Neutrophil (primary cell): ENCODE results near the gene HSF4.
A peak's percentile ranks its signal among the peaks of the same experiment; 100 is the strongest.

Source experiments
- H3K27ac ChIP-seq: fragments of 200-600 bp; sonication (generic); 2 replicates; pipeline ENCODE4 v1.5.1; 2016; ENCODE audit warnings: mild to moderate bottlenecking, moderate library complexity
- H3K27me3 ChIP-seq: fragments of 200-600 bp; sonication (generic); 2 replicates; pipeline ENCODE4 v1.6.0; 2016; ENCODE audit warnings: mild to moderate bottlenecking
- H3K36me3 ChIP-seq: fragments of 200-600 bp; sonication (generic); 2 replicates; pipeline ENCODE4 v1.5.1; 2017
- H3K4me1 ChIP-seq, 2 experiments: fragments of 200-600 bp in 1 of 2; sonication (generic) in 1 of 2; 1 replicate in 1 of 2; 2 replicates in 1 of 2; pipeline versions ENCODE4 v1.5.1 to v1.6.1; 2013 to 2016; ENCODE audit warnings: low read depth in 1 of 2, low read length in 1 of 2, mild to moderate bottlenecking in 1 of 2, moderate library complexity in 1 of 2; ENCODE audit not compliant: control insufficient read depth in 1 of 2, insufficient read depth in 1 of 2
- H3K4me3 ChIP-seq, 2 experiments: fragments of 200-600 bp in 1 of 2; sonication (generic) in 1 of 2; 1 replicate in 1 of 2; 2 replicates in 1 of 2; pipeline ENCODE4 v1.5.1; 2013 to 2016; ENCODE audit warnings: low read depth in 1 of 2, low read length in 1 of 2, mild to moderate bottlenecking in 1 of 2, moderate library complexity in 1 of 2
- H3K9me3 ChIP-seq: fragments of 200-600 bp; sonication (generic); 2 replicates; pipeline ENCODE4 v1.5.1; 2016
- TF ChIP-seq, protein P1 (sequence below): fragments of 200-600 bp; sonication (generic); IDR thresholded peaks from 2 replicates; pipeline ENCODE4 v1.5.1; 2016; ENCODE audit warnings: antibody characterized with exemption

Gene HSF4

DNA sequence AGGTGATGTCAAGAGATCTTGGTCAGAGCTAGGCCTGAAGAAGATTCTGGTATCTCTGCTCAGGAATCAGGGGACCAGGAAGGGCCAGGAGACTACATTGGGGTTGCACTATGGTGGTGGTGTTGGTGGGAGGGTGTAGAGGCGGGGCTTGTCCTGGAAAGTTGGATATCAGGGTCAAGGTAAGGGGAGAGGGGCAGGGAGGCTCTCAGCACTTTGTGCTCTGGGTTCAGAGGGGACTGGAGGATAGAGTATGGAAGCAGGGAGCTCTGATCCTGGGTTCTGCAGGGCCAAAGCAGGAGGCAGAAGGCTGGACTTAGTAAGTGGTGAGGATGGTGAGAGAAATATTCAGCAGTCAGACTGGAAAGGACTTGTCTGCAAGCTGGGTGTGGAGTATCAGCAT, 8.8 kb downstream of the HSF4 start:
- Histone ChIP-seq H3K9me3 (no peaks in the 10 kb centered on the region), H3K27me3 (peaks cover 100% of the 10 kb centered on the region), H3K4me3 (peak overlapping the region in 1 of 2 experiments; percentile 60), H3K27ac (no peak overlapping the region), H3K36me3 (no peaks in the 10 kb centered on the region), H3K4me1 (peaks cover 32 to 33% of the 10 kb centered on the region in 2 experiments)
- TF ChIP-seq, protein P1, sequence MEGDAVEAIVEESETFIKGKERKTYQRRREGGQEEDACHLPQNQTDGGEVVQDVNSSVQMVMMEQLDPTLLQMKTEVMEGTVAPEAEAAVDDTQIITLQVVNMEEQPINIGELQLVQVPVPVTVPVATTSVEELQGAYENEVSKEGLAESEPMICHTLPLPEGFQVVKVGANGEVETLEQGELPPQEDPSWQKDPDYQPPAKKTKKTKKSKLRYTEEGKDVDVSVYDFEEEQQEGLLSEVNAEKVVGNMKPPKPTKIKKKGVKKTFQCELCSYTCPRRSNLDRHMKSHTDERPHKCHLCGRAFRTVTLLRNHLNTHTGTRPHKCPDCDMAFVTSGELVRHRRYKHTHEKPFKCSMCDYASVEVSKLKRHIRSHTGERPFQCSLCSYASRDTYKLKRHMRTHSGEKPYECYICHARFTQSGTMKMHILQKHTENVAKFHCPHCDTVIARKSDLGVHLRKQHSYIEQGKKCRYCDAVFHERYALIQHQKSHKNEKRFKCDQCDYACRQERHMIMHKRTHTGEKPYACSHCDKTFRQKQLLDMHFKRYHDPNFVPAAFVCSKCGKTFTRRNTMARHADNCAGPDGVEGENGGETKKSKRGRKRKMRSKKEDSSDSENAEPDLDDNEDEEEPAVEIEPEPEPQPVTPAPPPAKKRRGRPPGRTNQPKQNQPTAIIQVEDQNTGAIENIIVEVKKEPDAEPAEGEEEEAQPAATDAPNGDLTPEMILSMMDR = no peak

DNA sequence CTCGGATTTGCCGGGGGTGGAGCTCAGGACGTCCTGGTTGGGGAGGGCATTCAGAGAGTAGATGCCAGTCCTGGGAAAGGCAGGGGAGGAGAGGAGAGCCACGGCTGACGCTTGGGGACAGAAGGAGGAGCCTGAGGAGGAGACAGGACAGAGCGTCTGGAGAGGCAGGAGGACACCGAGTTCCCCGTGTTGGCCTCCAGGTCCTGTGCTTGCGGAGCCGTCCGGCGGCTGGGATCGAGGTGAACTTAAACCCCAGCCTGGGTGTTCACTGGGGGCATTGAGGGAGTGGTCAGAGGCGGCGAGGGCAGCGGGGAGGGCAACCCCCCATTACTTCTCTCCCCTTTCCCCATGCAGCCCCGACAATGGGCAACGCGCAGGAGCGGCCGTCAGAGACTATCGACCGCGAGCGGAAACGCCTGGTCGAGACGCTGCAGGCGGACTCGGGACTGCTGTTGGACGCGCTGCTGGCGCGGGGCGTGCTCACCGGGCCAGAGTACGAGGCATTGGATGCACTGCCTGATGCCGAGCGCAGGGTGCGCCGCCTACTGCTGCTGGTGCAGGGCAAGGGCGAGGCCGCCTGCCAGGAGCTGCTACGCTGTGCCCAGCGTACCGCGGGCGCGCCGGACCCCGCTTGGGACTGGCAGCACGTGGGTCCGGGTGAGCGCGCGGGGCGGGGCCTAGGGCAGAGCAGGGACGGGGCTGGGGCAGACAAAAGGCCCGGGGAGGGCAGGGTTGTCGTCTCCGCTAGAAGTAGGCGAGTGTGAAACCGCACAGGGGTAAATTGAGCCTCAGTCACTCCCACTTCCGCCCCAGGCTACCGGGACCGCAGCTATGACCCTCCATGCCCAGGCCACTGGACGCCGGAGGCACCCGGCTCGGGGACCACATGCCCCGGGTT, 9.5 kb downstream of the HSF4 start:
- Histone ChIP-seq H3K27me3 (peaks cover 100% of the 10 kb centered on the region), H3K4me3 (peak overlapping the region; percentile 20 to 60), H3K27ac (no peak overlapping the region), H3K4me1 (peaks cover 33 to 38% of the 10 kb centered on the region in 2 experiments), H3K9me3 (no peaks in the 10 kb centered on the region), H3K36me3 (no peaks in the 10 kb centered on the region)
- TF ChIP-seq, protein P1 = no peak

DNA sequence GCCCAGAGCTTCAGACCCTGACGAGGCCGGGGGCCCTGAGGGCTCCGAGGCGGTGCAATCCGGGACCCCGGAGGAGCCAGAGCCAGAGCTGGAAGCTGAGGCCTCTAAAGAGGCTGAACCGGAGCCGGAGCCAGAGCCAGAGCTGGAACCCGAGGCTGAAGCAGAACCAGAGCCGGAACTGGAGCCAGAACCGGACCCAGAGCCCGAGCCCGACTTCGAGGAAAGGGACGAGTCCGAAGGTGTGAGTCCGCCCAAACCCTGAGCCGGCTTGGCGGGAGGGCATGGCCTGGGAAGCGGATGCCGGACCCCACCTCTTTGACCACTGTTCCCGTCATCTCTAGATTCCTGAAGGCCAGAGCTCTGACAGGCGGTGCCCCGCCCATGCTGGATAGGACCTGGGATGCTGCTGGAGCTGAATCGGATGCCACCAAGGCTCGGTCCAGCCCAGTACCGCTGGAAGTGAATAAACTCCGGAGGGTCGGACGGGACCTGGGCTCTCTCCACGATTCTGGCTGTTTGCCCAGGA, 10.2 kb downstream of the HSF4 start:
- TF ChIP-seq, protein P1 = no peak
- no peaks in the 10 kb centered on the region for H3K36me3 ChIP-seq
- H3K4me1 ChIP-seq = peaks cover 32 to 38% of the 10 kb centered on the region in 2 experiments
- no peaks in the 10 kb centered on the region for H3K9me3 ChIP-seq
- peak overlapping the region; percentile 20 to 60 for H3K4me3 ChIP-seq
- H3K27ac ChIP-seq = no peak overlapping the region
- H3K27me3 ChIP-seq = peaks cover 100% of the 10 kb centered on the region

DNA sequence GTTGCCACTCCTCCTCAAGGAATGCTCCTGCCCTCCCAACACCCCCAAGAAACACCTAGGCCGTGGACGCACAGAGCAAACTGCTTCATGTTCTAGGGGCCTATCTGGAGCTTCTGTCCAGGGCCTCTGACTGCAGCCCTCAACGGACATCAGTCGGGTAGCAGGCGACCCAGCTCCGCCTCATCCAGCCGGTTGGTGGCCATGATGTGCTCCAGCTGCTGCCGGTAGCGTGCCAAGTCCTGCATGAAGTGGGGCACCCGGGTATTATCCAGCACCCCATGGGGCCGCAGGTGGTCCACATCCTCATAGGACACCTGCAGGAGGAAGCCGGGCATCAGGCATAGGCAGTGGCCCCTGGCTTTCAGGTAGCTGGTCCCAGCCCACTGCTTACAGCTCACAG, 12.1 kb downstream of the HSF4 start:
- Histone ChIP-seq H3K4me3 (no peak overlapping the region), H3K27me3 (peaks cover 81% of the 10 kb centered on the region), H3K9me3 (no peaks in the 10 kb centered on the region), H3K36me3 (no peaks in the 10 kb centered on the region), H3K27ac (no peak overlapping the region), H3K4me1 (peaks cover 27 to 28% of the 10 kb centered on the region in 2 experiments)
- TF ChIP-seq, protein P1 = no peak

DNA sequence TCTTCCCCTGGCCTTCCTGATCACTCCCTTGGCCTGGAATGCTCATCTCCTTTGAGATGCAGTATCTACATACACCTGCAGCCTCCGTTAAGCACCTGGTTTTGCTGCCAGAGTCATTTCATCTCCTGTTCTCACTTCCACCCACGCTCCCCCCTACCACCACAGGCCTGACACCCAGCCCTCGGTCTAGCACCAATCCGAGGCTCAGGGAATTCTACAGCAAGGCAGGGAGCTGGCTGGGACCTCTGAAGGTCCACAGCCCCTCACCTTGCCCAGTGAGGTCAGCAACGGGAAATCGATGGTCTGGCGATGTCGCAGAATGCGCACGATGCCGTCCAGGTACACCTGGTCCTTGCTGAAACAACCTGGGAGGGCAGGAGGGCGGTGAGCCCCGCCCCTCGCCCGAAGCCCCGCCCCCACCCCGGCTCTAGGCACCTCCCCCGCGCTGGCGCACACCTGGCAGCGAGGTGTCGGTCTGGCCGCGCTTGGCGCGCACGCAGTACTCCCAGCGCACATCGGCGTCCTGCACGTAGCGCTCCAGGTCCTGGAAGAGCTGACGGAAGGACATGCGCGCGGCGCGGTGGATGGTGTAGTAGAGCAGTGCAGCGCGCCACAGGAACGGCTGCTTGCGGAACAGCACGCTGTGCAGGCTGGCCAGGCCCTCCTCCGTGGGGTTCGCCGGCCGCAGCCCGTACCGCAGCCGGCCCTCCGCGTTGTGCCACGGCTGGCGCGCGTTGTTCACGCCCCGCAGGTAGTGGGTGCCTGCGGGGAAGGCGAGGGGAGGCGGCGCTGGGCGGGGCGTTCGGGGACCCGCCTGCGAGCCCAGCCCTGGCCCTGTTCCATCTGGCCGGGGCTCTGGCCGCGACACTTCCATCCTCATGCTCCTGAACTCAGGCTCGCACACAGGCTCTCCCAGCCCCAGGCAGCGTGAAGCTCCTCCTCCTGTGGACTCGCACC, 13.5 kb downstream of the HSF4 start:
- TF ChIP-seq, protein P1 = peak; percentile 17
- Histone ChIP-seq H3K4me3 (peak overlapping the region; percentile 27 to 59), H3K27ac (no peak overlapping the region), H3K4me1 (peaks cover 27 to 29% of the 10 kb centered on the region in 2 experiments), H3K36me3 (no peaks in the 10 kb centered on the region), H3K27me3 (peaks cover 67% of the 10 kb centered on the region), H3K9me3 (no peaks in the 10 kb centered on the region)
